GM19468 (cell line): ENCODE measurements around the gene LDAF1.
"Not testable (repeated sequence)": the region's sequence is repeated elsewhere in the genome, so short reads cannot be mapped to it uniquely, and the experiment has no call there.

Source experiments
- ATAC-seq: cut with Tn5 transposase; IDR thresholded peaks from one replicate; pipeline ENCODE4 v1.9.1; 2021; ENCODE audit warnings: mild to moderate bottlenecking, moderate library complexity, moderate number of reproducible peaks; ENCODE audit not compliant: unreplicated experiment; ENCODE audit errors: extremely low read depth

Gene LDAF1

GRCh38 chr16:21158208-21159110 is at the start of gene LDAF1:
Gene LDAF1, plus strand, starts transcription at chr16:21158674. Its CDS starts 2,509 bp downstream, at chr16:21161183.
- peak; percentile 51 for ATAC-seq

- ATAC-seq = not testable (repeated sequence)
Measured at GRCh38 chr16:21115551-21115950, 42.9 kb upstream of the LDAF1 start.

- no peak for ATAC-seq
Measured at GRCh38 chr16:21116148-21116693, 42.3 kb upstream of the LDAF1 start.

GRCh38 chr16:21117567-21117966 is 40.9 kb upstream of the LDAF1 start:
- ATAC-seq = no peak

GRCh38 chr16:21120976-21121520 is 37.4 kb upstream of the LDAF1 start:
- no peak for ATAC-seq

GRCh38 chr16:21125191-21125590 is 33.3 kb upstream of the LDAF1 start:
- no peak for ATAC-seq

GRCh38 chr16:21126518-21126917 is 32.0 kb upstream of the LDAF1 start:
- no peak for ATAC-seq

- ATAC-seq = no peak
Measured at GRCh38 chr16:21128991-21129390, 29.5 kb upstream of the LDAF1 start.

- no peak for ATAC-seq
Measured at GRCh38 chr16:21130811-21131210, 27.7 kb upstream of the LDAF1 start.

GRCh38 chr16:21134053-21134452 is 24.4 kb upstream of the LDAF1 start:
- ATAC-seq = no peak

GRCh38 chr16:21145738-21146137 is 12.7 kb upstream of the LDAF1 start:
- no peak for ATAC-seq

- ATAC-seq = no peak
Measured at GRCh38 chr16:21150375-21151001, 8.0 kb upstream of the LDAF1 start, which contains the start of gene DNAH3. Gene DNAH3, minus strand, starts transcription at chr16:21150846. Its CDS starts 527 bp downstream, at chr16:21150319.

GRCh38 chr16:21152160-21153030 is 6.1 kb upstream of the LDAF1 start:
- ATAC-seq = not testable (repeated sequence)

- not testable (repeated sequence) for ATAC-seq
Measured at GRCh38 chr16:21153124-21153729, 5.2 kb upstream of the LDAF1 start.

- not testable (repeated sequence) for ATAC-seq
Measured at GRCh38 chr16:21156011-21156410, 2.5 kb upstream of the LDAF1 start.

GRCh38 chr16:21156767-21157467 is 1.6 kb upstream of the LDAF1 start:
- no peak for ATAC-seq

- ATAC-seq = no peak
Measured at GRCh38 chr16:21157632-21158031, 842 bp upstream of the LDAF1 start.

- no peak for ATAC-seq
Measured at GRCh38 chr16:21159281-21159951, 942 bp downstream of the LDAF1 start.
